AG09319 (cell line): ENCODE data around the gene SERPINA4.
"Not testable (repeated sequence)": the region's sequence is repeated elsewhere in the genome, so short reads cannot be mapped to it uniquely, and the experiment has no call there.

Source experiments
- DNase-seq: peaks from one replicate; pipeline ENCODE4 v3.0.0-alpha.2; 2010; ENCODE audit warnings: low read depth; ENCODE audit errors: extremely low read depth
- TF ChIP-seq, protein P1 (sequence below): IDR thresholded peaks from 2 replicates; pipeline ENCODE4 v1.5.1; 2011; ENCODE audit warnings: low read depth, mild to moderate bottlenecking, inconsistent platforms, low read length, moderate library complexity

The SERPINA4 gene

DNA sequence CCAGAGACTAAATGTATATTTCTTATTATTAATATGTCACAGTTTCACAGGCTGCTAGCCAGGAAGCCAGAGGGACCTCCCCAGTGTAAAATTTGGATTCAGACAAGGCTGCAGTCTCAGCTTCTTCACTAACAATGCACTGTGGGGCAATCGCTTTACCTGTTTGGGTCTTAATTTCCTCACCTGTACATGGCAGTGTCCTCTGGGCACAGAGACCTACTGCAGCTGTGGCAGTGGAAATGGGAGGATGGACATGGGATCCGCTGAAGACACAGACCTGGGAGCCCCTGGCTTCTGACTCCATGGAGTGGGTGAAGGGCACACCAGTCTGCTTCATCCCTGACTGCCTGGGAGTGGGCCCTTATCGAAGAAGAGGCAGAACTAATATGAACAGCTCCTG lies 13.1 kb downstream of the SERPINA4 start:
- TF ChIP-seq, protein P1, sequence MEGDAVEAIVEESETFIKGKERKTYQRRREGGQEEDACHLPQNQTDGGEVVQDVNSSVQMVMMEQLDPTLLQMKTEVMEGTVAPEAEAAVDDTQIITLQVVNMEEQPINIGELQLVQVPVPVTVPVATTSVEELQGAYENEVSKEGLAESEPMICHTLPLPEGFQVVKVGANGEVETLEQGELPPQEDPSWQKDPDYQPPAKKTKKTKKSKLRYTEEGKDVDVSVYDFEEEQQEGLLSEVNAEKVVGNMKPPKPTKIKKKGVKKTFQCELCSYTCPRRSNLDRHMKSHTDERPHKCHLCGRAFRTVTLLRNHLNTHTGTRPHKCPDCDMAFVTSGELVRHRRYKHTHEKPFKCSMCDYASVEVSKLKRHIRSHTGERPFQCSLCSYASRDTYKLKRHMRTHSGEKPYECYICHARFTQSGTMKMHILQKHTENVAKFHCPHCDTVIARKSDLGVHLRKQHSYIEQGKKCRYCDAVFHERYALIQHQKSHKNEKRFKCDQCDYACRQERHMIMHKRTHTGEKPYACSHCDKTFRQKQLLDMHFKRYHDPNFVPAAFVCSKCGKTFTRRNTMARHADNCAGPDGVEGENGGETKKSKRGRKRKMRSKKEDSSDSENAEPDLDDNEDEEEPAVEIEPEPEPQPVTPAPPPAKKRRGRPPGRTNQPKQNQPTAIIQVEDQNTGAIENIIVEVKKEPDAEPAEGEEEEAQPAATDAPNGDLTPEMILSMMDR = no peak
- DNase-seq = no peak

DNA sequence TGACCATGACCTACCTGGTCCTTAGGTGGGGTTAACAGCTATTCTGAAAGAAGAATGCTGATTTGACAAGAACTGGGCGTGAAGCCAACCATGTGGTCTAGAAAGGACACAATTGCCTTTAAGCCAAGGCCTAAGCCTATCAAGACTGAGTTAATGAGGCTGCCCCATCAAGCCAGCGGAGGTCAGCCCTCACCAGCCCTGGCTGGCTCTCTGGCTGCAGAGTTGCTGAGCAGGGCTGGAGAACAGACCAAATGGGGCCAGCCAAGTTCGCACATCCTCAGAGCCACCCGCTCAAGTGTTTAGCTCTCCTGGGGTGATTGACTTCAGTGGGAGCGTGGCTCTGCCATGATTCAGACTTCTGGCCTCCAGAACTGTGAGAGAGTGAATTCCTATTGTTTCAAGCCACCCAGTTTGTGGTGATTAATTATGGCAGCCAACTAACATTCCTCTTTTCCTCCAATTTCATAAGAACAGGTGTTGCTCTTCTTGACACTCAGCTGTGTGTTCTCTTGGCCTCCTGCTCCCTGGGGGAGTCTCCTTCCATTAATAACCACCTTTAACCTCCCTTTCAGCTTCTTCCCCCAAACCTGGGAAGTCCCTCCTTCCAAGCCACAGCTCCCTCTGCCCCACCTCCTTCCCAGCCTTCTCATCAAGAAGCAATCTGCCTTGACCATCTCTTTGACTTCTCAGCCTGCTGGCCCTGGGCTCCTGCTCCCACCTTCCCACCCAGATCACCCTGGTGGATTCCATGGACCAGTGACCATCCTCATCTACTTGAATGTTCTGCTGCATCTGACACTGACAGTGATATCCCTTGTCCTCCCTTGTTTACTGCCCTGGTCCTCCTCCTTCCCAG lies 14.7 kb downstream of the SERPINA4 start:
- TF ChIP-seq, protein P1 = no peak
- DNase-seq = no peak

DNA sequence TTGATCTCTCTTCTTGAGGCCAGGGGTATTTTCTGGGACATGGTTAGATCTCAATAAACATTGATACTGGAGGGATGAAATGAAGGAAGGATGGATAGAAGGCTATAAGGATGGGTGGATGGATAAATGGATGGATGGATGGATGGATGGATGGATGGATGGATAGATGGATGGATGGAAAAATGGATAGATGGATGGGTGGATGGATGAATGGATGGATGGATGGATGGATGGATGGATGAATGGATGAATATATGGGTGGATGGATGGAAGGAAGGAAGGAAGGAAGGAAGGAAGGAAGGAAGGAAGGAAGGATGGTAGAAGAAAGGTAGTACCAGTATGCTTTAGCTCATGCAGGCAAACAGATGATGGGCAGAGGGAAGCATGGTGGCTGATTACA lies 16.2 kb downstream of the SERPINA4 start:
- DNase-seq = not testable (repeated sequence)

DNA sequence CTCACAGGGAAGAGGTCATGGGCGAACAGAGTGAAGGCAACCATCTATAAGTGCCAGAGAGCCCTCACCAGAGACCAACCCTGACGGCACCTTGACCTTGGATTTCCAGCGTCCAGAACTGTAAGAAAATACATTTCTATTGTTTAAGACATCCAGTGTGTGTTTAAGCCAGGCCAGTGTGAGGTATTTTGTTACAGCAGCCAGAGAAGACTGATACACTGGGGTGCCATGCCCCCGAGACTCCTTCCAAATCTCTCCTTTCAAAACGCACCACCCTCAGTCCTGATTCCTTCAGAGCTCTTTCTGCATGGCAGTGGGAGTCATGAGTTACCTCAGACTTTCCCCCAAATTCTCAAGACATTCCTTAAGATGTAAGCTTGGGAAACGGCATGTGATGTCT lies 17.5 kb downstream of the SERPINA4 start:
- TF ChIP-seq, protein P1 = no peak
- no peak for DNase-seq

GRCh38 chr14:94581127-94581999 lies 20.1 kb downstream of the SERPINA4 start, which contains the start of gene SERPINA5:
Gene SERPINA5, plus strand, starts transcription at chr14:94581426. Its CDS starts 5,937 bp downstream, at chr14:94587363.
- TF ChIP-seq, protein P1 = no peak
- DNase-seq = no peak

DNA sequence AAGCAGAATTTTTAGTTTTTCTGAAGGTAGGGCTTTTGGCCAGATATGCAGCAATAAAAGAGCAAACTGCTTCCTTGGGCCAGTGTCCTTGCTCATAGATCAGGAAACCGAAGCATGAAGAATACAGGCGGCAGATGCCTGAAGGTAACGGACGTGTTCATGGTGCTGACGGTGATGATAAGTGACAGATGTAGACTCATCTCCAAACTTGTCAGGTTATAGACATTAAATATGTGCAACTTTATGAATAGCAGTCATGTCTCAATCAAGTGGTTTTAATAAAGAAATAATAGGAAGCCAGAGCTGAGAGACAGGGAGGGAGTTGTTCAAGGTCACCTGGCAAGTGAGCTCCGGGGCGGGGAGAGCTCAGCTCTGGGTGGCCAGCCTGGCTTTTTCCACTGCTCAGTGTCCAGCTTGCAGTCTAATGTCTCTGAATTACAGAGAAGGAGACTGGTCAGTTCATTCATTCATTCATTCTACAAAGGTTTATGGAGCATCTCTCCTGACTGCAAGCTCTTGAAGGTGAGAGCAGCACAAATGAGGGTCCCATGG lies 21.0 kb downstream of the SERPINA4 start:
- no peak for DNase-seq
- TF ChIP-seq, protein P1 = no peak

DNA sequence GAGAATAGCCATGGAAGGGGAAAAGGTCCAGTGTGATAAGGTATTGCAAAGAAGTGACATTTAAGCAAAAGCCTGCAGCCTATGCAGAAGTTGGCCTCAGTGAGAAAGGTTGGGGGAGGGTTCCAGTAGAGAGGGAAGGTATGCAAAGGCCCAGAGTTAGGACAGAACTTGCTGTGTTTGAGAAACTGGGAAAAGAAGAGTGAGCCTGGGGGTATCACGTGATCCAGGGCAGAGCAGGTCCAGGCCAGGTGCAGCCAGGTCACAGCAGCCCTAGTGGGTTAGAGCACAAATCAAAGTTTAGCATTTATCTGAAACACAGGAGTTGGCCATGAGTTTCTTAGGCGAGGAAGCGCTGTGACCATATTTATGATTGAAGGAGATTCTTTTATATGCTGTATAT lies 21.6 kb downstream of the SERPINA4 start:
- TF ChIP-seq, protein P1 = no peak
- DNase-seq = no peak
